Measurements from ENCODE around the gene RASGRF1. TPM values are rescaled to one million over a fixed set of nuclear protein-coding genes. Genes with fewer than 3 reads are reported as not detected.
A peak's percentile ranks its signal among the peaks of the same experiment; 100 is the strongest.

RASGRF1 gene
- total and polyA plus RNA-seq, 5 experiments from 2014 or later, result 0.14 TPM; not detected in 4

- H3K4me1 Mint-ChIP-seq, result peaks cover 0 to 2% (median 0%) of the 10 kb centered on the region in 4 donors
- peaks cover 0 to 5% (median 4%) of the 10 kb centered on the region in 5 donors for H3K27me3 Mint-ChIP-seq
- no peak for ATAC-seq
- H3K9me3 Mint-ChIP-seq, result no peaks in the 10 kb centered on the region
- H3K36me3 Mint-ChIP-seq, result peaks cover 0 to 2% (median 0%) of the 10 kb centered on the region in 3 donors
- H3K4me3 Mint-ChIP-seq, result no peak overlapping the region
- H3K27ac Mint-ChIP-seq, result no peak overlapping the region
- POLR2A ChIA-PET, result interaction anchor here (0.8 kb wide), 1 partner anchor 10 kb away, joined by 5 read pairs; no protein-coding TSS in a partner anchor
- DNase-seq, result no peak
These were observed 133.6 kb downstream of the RASGRF1 start for GRCh38 chr15:78956937-78957336.

- Mint-ChIP-seq H3K27ac (no peak overlapping the region), H3K27me3 (peaks cover 0 to 5% (median 4%) of the 10 kb centered on the region in 5 donors), H3K4me1 (peaks cover 6 to 8% (median 7%) of the 10 kb centered on the region in 4 donors), H3K36me3 (no peaks in the 10 kb centered on the region), H3K4me3 (no peak overlapping the region), H3K9me3 (peaks cover 0 to 1% (median 0%) of the 10 kb centered on the region in 9 donors)
- no peak for DNase-seq
- ATAC-seq, result no peak
- POLR2A ChIA-PET, result no interaction called here
These were observed 135.2 kb downstream of the RASGRF1 start for GRCh38 chr15:78955355-78955754.

GRCh38 chr15:78951841-78952238 is 138.7 kb downstream of the RASGRF1 start:
- H3K27me3 Mint-ChIP-seq, result peaks cover 0 to 5% (median 4%) of the 10 kb centered on the region in 5 donors
- H3K4me3 Mint-ChIP-seq, result no peak overlapping the region
- POLR2A ChIA-PET, result no interaction called here
- no peak for ATAC-seq
- H3K36me3 Mint-ChIP-seq, result no peaks in the 10 kb centered on the region
- H3K4me1 Mint-ChIP-seq, result peaks cover 4 to 8% (median 7%) of the 10 kb centered on the region in 4 donors
- H3K27ac Mint-ChIP-seq, result peak overlapping the region in 2 of 10 donors; percentile 5 to 17
- peaks cover 0 to 1% (median 0%) of the 10 kb centered on the region in 9 donors for H3K9me3 Mint-ChIP-seq
- no peak for DNase-seq

GRCh38 chr15:78950902-78951840 is 139.4 kb downstream of the RASGRF1 start:
- Mint-ChIP-seq H3K27ac (peak overlapping the region in 2 of 10 donors; percentile 5 to 17), H3K4me1 (peaks cover 5 to 8% (median 7%) of the 10 kb centered on the region in 4 donors), H3K9me3 (peaks cover 0 to 1% (median 0%) of the 10 kb centered on the region in 9 donors), H3K4me3 (no peak overlapping the region), H3K27me3 (peaks cover 2 to 5% (median 4%) of the 10 kb centered on the region in 5 donors), H3K36me3 (no peaks in the 10 kb centered on the region)
- ATAC-seq (peak in 1 of 2 donors; percentile 25), DNase-seq (no peak)
- POLR2A ChIA-PET, result no interaction called here

GRCh38 chr15:78950343-78950742 is 140.2 kb downstream of the RASGRF1 start:
- Mint-ChIP-seq H3K4me1 (peaks cover 6 to 8% (median 7%) of the 10 kb centered on the region in 4 donors), H3K36me3 (no peaks in the 10 kb centered on the region), H3K4me3 (no peak overlapping the region), H3K27me3 (peaks cover 2 to 9% (median 4%) of the 10 kb centered on the region in 5 donors), H3K27ac (no peak overlapping the region), H3K9me3 (peaks cover 0 to 1% (median 0%) of the 10 kb centered on the region in 9 donors)
- ATAC-seq (no peak), DNase-seq (no peak)
- POLR2A ChIA-PET, result no interaction called here

GRCh38 chr15:78949461-78949860 is 141.1 kb downstream of the RASGRF1 start:
- ATAC-seq, result no peak
- POLR2A ChIA-PET, result no interaction called here

GRCh38 chr15:78947506-78947905 is 143.1 kb downstream of the RASGRF1 start:
- Mint-ChIP-seq H3K36me3 (no peaks in the 10 kb centered on the region), H3K27me3 (peaks cover 0 to 9% (median 0%) of the 10 kb centered on the region in 5 donors), H3K9me3 (peaks cover 0 to 1% (median 0%) of the 10 kb centered on the region in 9 donors), H3K4me3 (peak overlapping the region in 1 of 10 donors; percentile 28), H3K4me1 (peaks cover 6 to 24% (median 11%) of the 10 kb centered on the region in 4 donors), H3K27ac (no peak overlapping the region)
- ATAC-seq (no peak), DNase-seq (no peak)
- POLR2A ChIA-PET, result no interaction called here

More at GRCh38 chr15:78949461-78949860, 141.1 kb downstream of the RASGRF1 start:
- no peak overlapping the region for H3K27ac Mint-ChIP-seq
- no peak for DNase-seq
- peaks cover 0 to 1% (median 0%) of the 10 kb centered on the region in 9 donors for H3K9me3 Mint-ChIP-seq
- no peaks in the 10 kb centered on the region for H3K36me3 Mint-ChIP-seq
- H3K4me1 Mint-ChIP-seq, result peaks cover 6 to 12% (median 10%) of the 10 kb centered on the region in 4 donors
- H3K4me3 Mint-ChIP-seq, result no peak overlapping the region
- H3K27me3 Mint-ChIP-seq, result peaks cover 1 to 9% (median 2%) of the 10 kb centered on the region in 5 donors

GRCh38 chr15:78946493-78946892 is 144.1 kb downstream of the RASGRF1 start:
- POLR2A ChIA-PET, result interaction anchor here (1.0 kb wide), 1 partner anchor 10 kb away, joined by 5 read pairs; no protein-coding TSS in a partner anchor
- H3K27me3 Mint-ChIP-seq, result peaks cover 0 to 9% (median 0%) of the 10 kb centered on the region in 5 donors
- H3K27ac Mint-ChIP-seq, result no peak overlapping the region
- DNase-seq (no peak), ATAC-seq (no peak)
- H3K36me3 Mint-ChIP-seq, result no peaks in the 10 kb centered on the region
- peaks cover 2 to 26% (median 8%) of the 10 kb centered on the region in 4 donors for H3K4me1 Mint-ChIP-seq
- peak overlapping the region in 6 of 10 donors; percentile 19 to 65 (median 44) for H3K4me3 Mint-ChIP-seq
- no peaks in the 10 kb centered on the region for H3K9me3 Mint-ChIP-seq

GRCh38 chr15:78944669-78945407 is 145.7 kb downstream of the RASGRF1 start, which contains the start of gene CTSH:
TSS of gene CTSH (minus strand) at chr15:78945046. CDS start at chr15:78944981, 65 bp downstream.
- DNase-seq (peak; percentile 36 to 81 (median 63)), ATAC-seq (peak; percentile 84 to 91)
- Mint-ChIP-seq H3K9me3 (no peaks in the 10 kb centered on the region), H3K27ac (peak within 1 kb of the TSS in 3 of 10 donors; percentile 43 to 70 (median 48)), H3K36me3 (no peaks in the 10 kb centered on the region), H3K4me1 (peaks cover 0 to 24% (median 5%) of the 10 kb centered on the region in 4 donors), H3K27me3 (peaks cover 0 to 9% (median 0%) of the 10 kb centered on the region in 5 donors), H3K4me3 (peak within 1 kb of the TSS; percentile 58 to 81 (median 75))
- POLR2A ChIA-PET, result no interaction called here

GRCh38 chr15:78944202-78944625 is 146.4 kb downstream of the RASGRF1 start:
- Mint-ChIP-seq H3K27me3 (peaks cover 0 to 9% (median 0%) of the 10 kb centered on the region in 5 donors), H3K36me3 (no peaks in the 10 kb centered on the region), H3K27ac (no peak overlapping the region), H3K4me1 (peaks cover 0 to 29% (median 6%) of the 10 kb centered on the region in 4 donors), H3K4me3 (peak overlapping the region; percentile 54 to 81 (median 74)), H3K9me3 (no peaks in the 10 kb centered on the region)
- POLR2A ChIA-PET, result no interaction called here
- ATAC-seq (peak in 1 of 2 donors; percentile 17), DNase-seq (no peak)

GRCh38 chr15:78943692-78944091 is 146.9 kb downstream of the RASGRF1 start:
- POLR2A ChIA-PET, result no interaction called here
- ATAC-seq, result no peak
- H3K27me3 Mint-ChIP-seq, result peaks cover 0 to 10% (median under 1%) of the 10 kb centered on the region in 5 donors
- no peaks in the 10 kb centered on the region for H3K36me3 Mint-ChIP-seq
- peak overlapping the region in 1 of 10 donors; percentile 39 for H3K27ac Mint-ChIP-seq
- no peak for DNase-seq
- H3K4me1 Mint-ChIP-seq, result peaks cover 0 to 34% (median 8%) of the 10 kb centered on the region in 4 donors
- peak overlapping the region in 8 of 10 donors; percentile 18 to 80 (median 58) for H3K4me3 Mint-ChIP-seq
- no peaks in the 10 kb centered on the region for H3K9me3 Mint-ChIP-seq

- Mint-ChIP-seq H3K27me3 (peaks cover 4 to 19% (median 7%) of the 10 kb centered on the region in 5 donors), H3K4me3 (peak overlapping the region in 1 of 10 donors; percentile 28), H3K9me3 (no peaks in the 10 kb centered on the region), H3K27ac (peak overlapping the region in 2 of 10 donors; percentile 33 to 56), H3K36me3 (no peaks in the 10 kb centered on the region), H3K4me1 (peaks cover 0 to 43% (median 10%) of the 10 kb centered on the region in 4 donors)
- POLR2A ChIA-PET, result no interaction called here
- DNase-seq (no peak), ATAC-seq (no peak)
These were observed 147.8 kb downstream of the RASGRF1 start for GRCh38 chr15:78942741-78943140.

Measured in naive thymus-derived CD8-positive, alpha-beta T cell (primary cell).